Activated CD4-positive, alpha-beta T cell treated with anti-CD3 and anti-CD28 coated beads, Interleukin-2, amount 10 ng/mL, durations not matched to agents 24 days and 14 days (primary cell): Measurements from ENCODE around the gene HLA-DQA1. TPM values are rescaled to one million over a fixed set of nuclear protein-coding genes. Genes with fewer than 3 reads are reported as not detected.
"Not testable (repeated sequence)": the region's sequence is repeated elsewhere in the genome, so short reads cannot be mapped to it uniquely, and the experiment has no call there.

Source experiments
- DNase-seq: peaks from one replicate; pipeline ENCODE4 v3.0.0; 2022
- H3K27ac Mint-ChIP-seq: one replicate; pipeline ENCODE4 v1.8.0; 2022; ENCODE audit warnings: mild to moderate bottlenecking, mixed read lengths
- H3K27me3 Mint-ChIP-seq: one replicate; pipeline ENCODE4 v1.8.0; 2022; ENCODE audit warnings: mixed read lengths
- H3K36me3 Mint-ChIP-seq: one replicate; pipeline ENCODE4 v1.8.0; 2022; ENCODE audit warnings: low read depth, mild to moderate bottlenecking, mixed read lengths
- H3K4me1 Mint-ChIP-seq: one replicate; pipeline ENCODE4 v1.8.0; 2021; ENCODE audit warnings: mixed read lengths
- H3K4me3 Mint-ChIP-seq: one replicate; pipeline ENCODE4 v1.8.0; 2022; ENCODE audit warnings: mild to moderate bottlenecking, moderate library complexity, mixed read lengths
- H3K9me3 Mint-ChIP-seq: one replicate; pipeline ENCODE4 v1.8.0; 2021; ENCODE audit warnings: mixed read lengths
- intact Hi-C: fragments of 100-400 bp; cut with micrococcal nuclease; formaldehyde crosslinking; loops from one replicate; pipeline ENCODE4 v1.15.1; 2023
- total RNA-seq: library from RNA; stranded (reverse); gene quantifications from 2 replicates; pipeline ENCODE4 v1.2.3, GENCODE V29; 2022

HLA-DQA1 gene
- total RNA-seq, 1 donor from 2014 or later = 3.6 TPM

DNA sequence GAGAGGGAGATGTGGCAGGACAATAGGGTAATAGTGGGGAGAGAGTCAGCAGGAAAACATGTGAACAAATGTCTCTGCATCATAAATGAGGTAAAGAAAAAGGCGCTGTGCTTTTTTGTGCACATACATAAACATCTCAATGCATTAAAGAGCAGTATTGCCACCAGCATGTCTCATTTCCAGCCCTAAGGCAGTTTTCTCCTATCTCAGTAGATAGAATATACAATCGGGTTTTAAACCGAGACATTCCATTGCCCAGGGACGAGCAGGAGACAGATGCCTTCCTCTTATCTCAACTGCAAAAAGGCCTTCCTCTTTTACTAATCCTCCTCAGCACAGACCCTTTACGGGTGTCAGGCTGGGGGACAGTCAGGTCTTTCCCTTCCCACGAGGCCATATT is 20.1 kb downstream of the HLA-DQA1 start:
- intact Hi-C loops, H3K27me3 Mint-ChIP-seq, H3K27ac Mint-ChIP-seq, H3K36me3 Mint-ChIP-seq, DNase-seq, H3K4me3 Mint-ChIP-seq, H3K9me3 Mint-ChIP-seq: not testable (repeated sequence)
- H3K4me1 Mint-ChIP-seq = peaks cover 18% of the 10 kb centered on the region

DNA sequence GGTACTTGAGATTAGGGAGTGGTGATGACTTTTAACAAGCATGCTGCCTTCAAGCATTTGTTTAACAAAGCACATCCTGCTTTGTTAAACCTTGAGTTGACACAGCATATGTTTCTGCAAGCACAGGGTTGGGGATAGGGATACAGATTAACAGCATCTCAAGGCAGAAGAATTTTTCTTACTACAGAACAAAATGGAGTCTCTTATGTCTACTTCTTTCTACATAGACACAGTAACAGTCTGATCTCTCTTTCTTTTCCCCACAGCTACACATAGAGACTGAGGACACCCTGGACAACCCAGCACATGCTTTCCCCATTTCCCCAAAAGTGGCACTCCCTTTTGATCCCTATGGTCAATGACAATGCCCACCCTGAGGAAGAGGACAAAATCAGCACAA is 20.6 kb downstream of the HLA-DQA1 start:
- not testable (repeated sequence) for H3K4me3 Mint-ChIP-seq, H3K9me3 Mint-ChIP-seq, H3K36me3 Mint-ChIP-seq, H3K27ac Mint-ChIP-seq, H3K27me3 Mint-ChIP-seq, DNase-seq
- peaks cover 18% of the 10 kb centered on the region for H3K4me1 Mint-ChIP-seq
- intact Hi-C loops = loop anchor here (2.0 kb wide), 1 partner anchor 31 kb away; no protein-coding TSS in a partner anchor

- no peak for DNase-seq
- Mint-ChIP-seq H3K27me3 (peaks cover 11% of the 10 kb centered on the region), H3K27ac (no peak overlapping the region), H3K36me3 (peaks cover 1% of the 10 kb centered on the region), H3K9me3 (no peaks in the 10 kb centered on the region), H3K4me1 (peaks cover 19% of the 10 kb centered on the region), H3K4me3 (no peak overlapping the region)
- intact Hi-C loops = loop anchor here (2.0 kb wide), 1 partner anchor 32 kb away; no protein-coding TSS in a partner anchor
Measured at GRCh38 chr6:32658268-32658897, 21.2 kb downstream of the HLA-DQA1 start.

DNA sequence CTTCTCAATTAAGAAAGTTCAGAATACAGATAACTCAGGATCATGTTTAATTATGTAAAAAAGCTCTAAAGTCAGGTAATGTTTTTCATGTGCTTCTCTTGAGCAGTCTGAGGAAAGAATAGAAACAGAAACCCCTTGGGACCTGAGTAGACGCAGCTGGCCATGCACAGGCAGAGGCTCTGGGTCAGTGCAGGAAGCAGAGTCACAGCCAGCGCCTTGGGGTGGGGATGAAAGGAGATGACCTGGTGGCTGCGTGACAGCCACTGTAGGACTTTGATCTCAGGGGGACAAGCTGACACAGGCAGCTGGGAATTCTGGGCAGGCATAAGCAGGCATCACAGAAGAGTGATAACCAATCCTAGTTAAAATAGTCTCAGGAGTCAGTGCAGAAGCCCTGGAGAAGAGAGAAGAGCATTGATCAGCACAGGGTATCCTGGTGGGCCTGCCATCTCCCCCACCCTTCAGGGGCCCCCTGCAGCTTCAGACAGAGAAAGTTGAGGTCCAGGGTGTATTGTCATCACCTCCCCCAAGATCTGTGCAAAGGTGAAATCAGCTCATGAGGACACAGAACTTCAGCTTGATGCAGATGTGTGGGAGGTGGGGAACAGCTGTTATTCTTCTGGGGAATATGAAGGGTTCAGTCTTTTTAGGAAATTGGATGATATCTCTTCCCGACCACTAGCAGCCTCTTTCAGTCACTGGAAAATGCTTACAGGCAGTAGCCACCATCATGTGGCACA is 22.8 kb downstream of the HLA-DQA1 start:
- peaks cover 19% of the 10 kb centered on the region for H3K27me3 Mint-ChIP-seq
- peak overlapping the region; percentile 27 for H3K27ac Mint-ChIP-seq
- DNase-seq = no peak
- peak overlapping the region; percentile 13 for H3K4me3 Mint-ChIP-seq
- peaks cover 6% of the 10 kb centered on the region for H3K36me3 Mint-ChIP-seq
- intact Hi-C loops = loop anchor here (2.0 to 10.0 kb wide), 2 partner anchors 33 to 55 kb away; no protein-coding TSS in a partner anchor
- no peaks in the 10 kb centered on the region for H3K9me3 Mint-ChIP-seq
- peaks cover 23% of the 10 kb centered on the region for H3K4me1 Mint-ChIP-seq

GRCh38 chr6:32662099-32662498 is 24.9 kb downstream of the HLA-DQA1 start:
- Mint-ChIP-seq H3K9me3 (no peaks in the 10 kb centered on the region), H3K36me3 (peaks cover 6% of the 10 kb centered on the region), H3K4me1 (peaks cover 38% of the 10 kb centered on the region), H3K4me3 (no peak overlapping the region), H3K27ac (no peak overlapping the region), H3K27me3 (peaks cover 36% of the 10 kb centered on the region)
- intact Hi-C loops = loop anchor here (10.0 kb wide), 1 partner anchor 57 kb away; no protein-coding TSS in a partner anchor
- no peak for DNase-seq

DNA sequence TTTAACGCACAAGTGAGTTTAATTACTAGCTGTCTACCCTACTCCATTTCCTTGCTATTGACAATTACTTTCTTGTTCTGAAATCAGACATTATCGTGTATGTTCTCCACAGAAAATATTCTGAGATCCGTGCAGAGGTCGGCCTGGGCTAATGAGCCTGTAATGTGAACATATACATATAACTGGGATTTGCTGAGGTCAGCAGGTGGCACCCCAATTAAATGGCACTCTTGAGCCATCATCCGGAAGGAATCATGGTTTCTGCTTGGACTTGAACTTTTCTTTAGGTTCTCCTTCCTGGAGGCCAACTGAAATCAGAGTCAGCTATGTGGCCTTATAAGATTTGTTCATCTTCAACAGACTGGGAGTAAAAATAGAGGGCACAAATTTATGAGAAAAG is 25.6 kb downstream of the HLA-DQA1 start:
- Mint-ChIP-seq H3K27ac (no peak overlapping the region), H3K9me3 (no peaks in the 10 kb centered on the region), H3K4me1 (peaks cover 43% of the 10 kb centered on the region), H3K4me3 (no peak overlapping the region), H3K36me3 (peaks cover 6% of the 10 kb centered on the region), H3K27me3 (peaks cover 40% of the 10 kb centered on the region)
- intact Hi-C loops = loop anchor here (10.0 kb wide), 1 partner anchor 58 kb away; no protein-coding TSS in a partner anchor
- DNase-seq = no peak

DNA sequence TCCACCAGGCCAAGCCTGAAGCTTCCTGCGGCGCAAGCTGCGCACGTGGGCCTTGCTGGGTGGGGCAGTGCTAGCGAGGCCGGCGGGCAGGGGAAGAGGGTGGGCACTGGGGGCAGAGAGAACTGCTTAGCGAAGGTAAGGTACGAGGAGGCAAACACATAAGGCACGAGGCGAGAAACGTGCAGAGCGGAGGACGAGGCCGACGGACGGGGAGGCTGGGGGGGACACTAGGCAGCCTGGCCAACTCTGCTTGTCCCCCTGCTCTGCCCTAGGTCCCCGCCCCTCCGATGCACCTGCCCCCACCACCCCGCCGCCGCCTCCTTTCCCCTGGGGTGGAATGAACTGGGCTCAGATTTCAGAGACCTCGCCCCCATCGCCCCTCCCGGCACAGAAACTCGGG is 27.1 kb downstream of the HLA-DQA1 start:
- Mint-ChIP-seq H3K4me1 (peaks cover 47% of the 10 kb centered on the region), H3K4me3 (peak overlapping the region; percentile 84), H3K36me3 (peaks cover 6% of the 10 kb centered on the region), H3K27me3 (peaks cover 44% of the 10 kb centered on the region), H3K27ac (no peak overlapping the region), H3K9me3 (no peaks in the 10 kb centered on the region)
- intact Hi-C loops = loop anchor here (2.0 to 10.0 kb wide), 2 partner anchors 42 to 60 kb away; no protein-coding TSS in a partner anchor
- no peak for DNase-seq

DNA sequence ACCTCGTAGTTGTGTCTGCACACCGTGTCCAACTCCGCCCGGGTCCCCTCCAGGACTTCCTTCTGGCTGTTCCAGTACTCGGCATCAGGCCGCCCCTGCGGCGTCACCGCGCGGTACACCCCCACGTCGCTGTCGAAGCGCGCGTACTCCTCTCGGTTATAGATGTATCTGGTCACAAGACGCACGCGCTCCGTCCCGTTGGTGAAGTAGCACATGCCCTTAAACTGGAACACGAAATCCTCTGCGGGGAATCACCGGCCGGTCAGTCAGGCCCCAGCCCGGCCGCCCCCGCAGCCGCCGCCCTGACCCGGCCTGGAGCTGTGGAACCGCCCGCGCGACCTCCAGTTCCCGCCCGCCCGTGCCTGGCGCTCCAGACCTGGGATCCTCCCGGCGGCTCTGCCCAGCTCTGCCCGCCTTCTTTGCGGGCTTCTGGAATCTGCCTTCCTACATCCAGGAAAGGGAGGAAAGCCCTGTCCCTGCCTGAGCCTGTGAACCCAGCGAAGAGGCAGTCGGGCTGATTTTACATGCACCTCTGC is 27.7 kb downstream of the HLA-DQA1 start:
- Mint-ChIP-seq H3K4me1 (peaks cover 44% of the 10 kb centered on the region), H3K9me3 (no peaks in the 10 kb centered on the region), H3K27me3 (peaks cover 49% of the 10 kb centered on the region), H3K27ac (peak overlapping the region; percentile 64), H3K36me3 (peaks cover 6% of the 10 kb centered on the region), H3K4me3 (peak overlapping the region; percentile 84)
- peak; percentile 83 for DNase-seq
- intact Hi-C loops = loop anchor here (2.0 to 10.0 kb wide), 3 partner anchors 42 to 413 kb away; no protein-coding TSS in a partner anchor

GRCh38 chr6:32665661-32666060 is 28.5 kb downstream of the HLA-DQA1 start:
- Mint-ChIP-seq H3K27ac (peak overlapping the region; percentile 69), H3K36me3 (peaks cover 6% of the 10 kb centered on the region), H3K27me3 (peaks cover 56% of the 10 kb centered on the region), H3K4me3 (peak overlapping the region; percentile 79), H3K9me3 (no peaks in the 10 kb centered on the region), H3K4me1 (peaks cover 42% of the 10 kb centered on the region)
- DNase-seq = no peak
- intact Hi-C loops = loop anchor here (1.0 to 10.0 kb wide), 4 partner anchors 20 to 413 kb away; no protein-coding TSS in a partner anchor

- intact Hi-C loops = loop anchor here (1.0 to 10.0 kb wide), 3 partner anchors 19 to 414 kb away; no protein-coding TSS in a partner anchor
Measured at GRCh38 chr6:32666420-32667300, 29.5 kb downstream of the HLA-DQA1 start, which contains the start of gene HLA-DQB1. Gene HLA-DQB1 (minus strand): TSS chr6:32666657. CDS start chr6:32666607, 50 bp downstream.

GRCh38 chr6:32668226-32668747 is 31.1 kb downstream of the HLA-DQA1 start:
- peaks cover 5% of the 10 kb centered on the region for H3K36me3 Mint-ChIP-seq
- DNase-seq = peak; percentile 89
- peak overlapping the region; percentile 37 for H3K27ac Mint-ChIP-seq
- peaks cover 53% of the 10 kb centered on the region for H3K27me3 Mint-ChIP-seq
- intact Hi-C loops = loop anchor here (5.0 to 10.0 kb wide), 2 partner anchors 63 to 416 kb away; no protein-coding TSS in a partner anchor
- no peaks in the 10 kb centered on the region for H3K9me3 Mint-ChIP-seq
- H3K4me1 Mint-ChIP-seq = peaks cover 39% of the 10 kb centered on the region
- no peak overlapping the region for H3K4me3 Mint-ChIP-seq

More at GRCh38 chr6:32666420-32667300, 29.5 kb downstream of the HLA-DQA1 start, which contains the start of gene HLA-DQB1:
- Mint-ChIP-seq H3K9me3 (no peaks in the 10 kb centered on the region), H3K4me3 (peak within 1 kb of the TSS; percentile 79), H3K27me3 (peaks cover 59% of the 10 kb centered on the region), H3K36me3 (peaks cover 6% of the 10 kb centered on the region), H3K4me1 (peaks cover 39% of the 10 kb centered on the region), H3K27ac (peak within 1 kb of the TSS; percentile 69)
- peak; percentile 88 for DNase-seq

- intact Hi-C loops = loop anchor here (5.0 to 10.0 kb wide), 2 partner anchors 64 to 417 kb away; no protein-coding TSS in a partner anchor
- peaks cover 37% of the 10 kb centered on the region for H3K4me1 Mint-ChIP-seq
- DNase-seq = no peak
- peaks cover 2% of the 10 kb centered on the region for H3K36me3 Mint-ChIP-seq
- no peak overlapping the region for H3K27ac Mint-ChIP-seq
- H3K9me3 Mint-ChIP-seq = no peaks in the 10 kb centered on the region
- H3K27me3 Mint-ChIP-seq = peaks cover 48% of the 10 kb centered on the region
- no peak overlapping the region for H3K4me3 Mint-ChIP-seq
Measured at GRCh38 chr6:32669240-32669639, 32.0 kb downstream of the HLA-DQA1 start.
